Lower leg skin (tissue), 4 donors: ENCODE results near the gene CIP2A. TPM values are rescaled to one million over a fixed set of nuclear protein-coding genes. Genes with fewer than 3 reads are reported as not detected.

Source experiments
- DNase-seq, 2 donors: peaks; one replicate each; pipeline ENCODE4 v3.0.0-alpha.2; 2019; ENCODE audit warnings: low spot score in 2 of 2
- H3K4me3 ChIP-seq: fragments of 200-600 bp; sonication (generic); 2 replicates; pipeline ENCODE4 v1.5.1; 2017; ENCODE audit warnings: mild to moderate bottlenecking, low read depth; ENCODE audit not compliant: poor library complexity, severe bottlenecking
- POLR2A ChIP-seq, 2 donors: fragments of 450-650 bp; IDR thresholded peaks; one replicate each; pipeline ENCODE4 v1.6.1; 2016 to 2017; ENCODE audit warnings: antibody characterized with exemption in 2 of 2, mild to moderate bottlenecking in 1 of 2, moderate library complexity in 1 of 2
- WGBS, 2 donors: methylation state at CpG; one replicate each; pipeline ENCODE4 v1.1.5; 2018; 5-methylcytosine and 5-hydroxymethylcytosine counted together
- intact Hi-C: fragments of 100-400 bp; cut with DNase I; formaldehyde crosslinking; loops from one replicate; pipeline ENCODE4 v1.15.0; 2023; ENCODE audit warnings: low total_unique reads
- total RNA-seq, 4 donors: library from RNA; depleted of rRNA; stranded (reverse); fragments of >200 nt; gene quantifications; one replicate each; pipeline ENCODE4 v1.1.0, GENCODE V29; 2016
- TF ChIP-seq, protein P1 (sequence below), 3 donors: fragments of 450-650 bp; IDR thresholded peaks; one replicate each; pipeline ENCODE4 v1.5.1; 2016; ENCODE audit warnings: antibody characterized with exemption in 3 of 3, mild to moderate bottlenecking in 3 of 3, moderate library complexity in 2 of 3

Gene CIP2A
- total RNA-seq, 4 donors from 2014 or later: 0.84 to 2.2 (median 1.3) TPM

DNA sequence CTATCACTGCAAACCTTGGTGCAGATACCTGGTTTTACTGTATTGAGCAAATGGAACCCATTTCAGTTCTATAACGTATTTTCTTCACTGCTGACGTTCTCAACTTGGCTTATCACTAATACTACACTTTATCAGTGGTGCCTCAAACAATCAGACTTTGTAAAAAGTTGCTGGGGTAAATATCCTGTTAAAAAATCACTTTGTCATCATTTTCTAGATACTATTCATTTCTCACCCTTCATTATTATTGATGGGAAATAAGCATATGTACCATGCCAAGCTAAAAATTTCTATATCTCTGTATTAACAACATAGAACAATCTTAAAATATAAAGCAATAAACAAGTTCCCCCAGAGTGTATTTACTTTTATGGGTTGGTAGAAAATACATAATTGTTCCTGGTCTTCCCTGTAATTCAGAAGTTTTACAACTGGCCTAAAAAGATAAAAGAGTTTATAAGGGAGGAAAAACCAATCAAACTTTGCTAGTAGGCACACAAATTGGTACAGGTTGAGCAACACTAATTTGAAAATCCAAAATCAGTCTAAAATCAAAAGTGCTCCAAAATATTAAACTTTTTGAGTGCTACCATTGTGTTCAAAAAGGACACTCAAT lies 33.2 kb downstream of the CIP2A start:
- no peak overlapping the region for H3K4me3 ChIP-seq
- 93 to 94% methylated on average over 2 of the region's 2 CpGs for WGBS, 2 donors
- no peak for DNase-seq
- no peak for TF ChIP-seq POLR2A (IDR thresholded peaks at IDR 0.05)
- TF ChIP-seq, protein P1, sequence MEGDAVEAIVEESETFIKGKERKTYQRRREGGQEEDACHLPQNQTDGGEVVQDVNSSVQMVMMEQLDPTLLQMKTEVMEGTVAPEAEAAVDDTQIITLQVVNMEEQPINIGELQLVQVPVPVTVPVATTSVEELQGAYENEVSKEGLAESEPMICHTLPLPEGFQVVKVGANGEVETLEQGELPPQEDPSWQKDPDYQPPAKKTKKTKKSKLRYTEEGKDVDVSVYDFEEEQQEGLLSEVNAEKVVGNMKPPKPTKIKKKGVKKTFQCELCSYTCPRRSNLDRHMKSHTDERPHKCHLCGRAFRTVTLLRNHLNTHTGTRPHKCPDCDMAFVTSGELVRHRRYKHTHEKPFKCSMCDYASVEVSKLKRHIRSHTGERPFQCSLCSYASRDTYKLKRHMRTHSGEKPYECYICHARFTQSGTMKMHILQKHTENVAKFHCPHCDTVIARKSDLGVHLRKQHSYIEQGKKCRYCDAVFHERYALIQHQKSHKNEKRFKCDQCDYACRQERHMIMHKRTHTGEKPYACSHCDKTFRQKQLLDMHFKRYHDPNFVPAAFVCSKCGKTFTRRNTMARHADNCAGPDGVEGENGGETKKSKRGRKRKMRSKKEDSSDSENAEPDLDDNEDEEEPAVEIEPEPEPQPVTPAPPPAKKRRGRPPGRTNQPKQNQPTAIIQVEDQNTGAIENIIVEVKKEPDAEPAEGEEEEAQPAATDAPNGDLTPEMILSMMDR (IDR thresholded peaks at IDR 0.05): no peak
- intact Hi-C loops: no loop called here

GRCh38 chr3:108554913-108555571 lies 34.2 kb downstream of the CIP2A start:
- TF ChIP-seq, protein P1 (IDR thresholded peaks at IDR 0.05): no peak
- no peak for TF ChIP-seq POLR2A (IDR thresholded peaks at IDR 0.05)

GRCh38 chr3:108554229-108554628 lies 35.0 kb downstream of the CIP2A start:
- intact Hi-C loops: loop anchor here (5.0 kb wide), 1 partner anchor 62 kb away; no protein-coding TSS in a partner anchor
- DNase-seq: no peak
- no peak overlapping the region for H3K4me3 ChIP-seq
- TF ChIP-seq, protein P1 (IDR thresholded peaks at IDR 0.05): no peak
- no peak for TF ChIP-seq POLR2A (IDR thresholded peaks at IDR 0.05)

More at GRCh38 chr3:108554913-108555571, 34.2 kb downstream of the CIP2A start:
- H3K4me3 ChIP-seq: no peak overlapping the region
- intact Hi-C loops: loop anchor here (5.0 kb wide), 1 partner anchor 63 kb away; no protein-coding TSS in a partner anchor
- DNase-seq: no peak
- 85 to 89% methylated on average over 3 of the region's 3 CpGs for WGBS, 2 donors

DNA sequence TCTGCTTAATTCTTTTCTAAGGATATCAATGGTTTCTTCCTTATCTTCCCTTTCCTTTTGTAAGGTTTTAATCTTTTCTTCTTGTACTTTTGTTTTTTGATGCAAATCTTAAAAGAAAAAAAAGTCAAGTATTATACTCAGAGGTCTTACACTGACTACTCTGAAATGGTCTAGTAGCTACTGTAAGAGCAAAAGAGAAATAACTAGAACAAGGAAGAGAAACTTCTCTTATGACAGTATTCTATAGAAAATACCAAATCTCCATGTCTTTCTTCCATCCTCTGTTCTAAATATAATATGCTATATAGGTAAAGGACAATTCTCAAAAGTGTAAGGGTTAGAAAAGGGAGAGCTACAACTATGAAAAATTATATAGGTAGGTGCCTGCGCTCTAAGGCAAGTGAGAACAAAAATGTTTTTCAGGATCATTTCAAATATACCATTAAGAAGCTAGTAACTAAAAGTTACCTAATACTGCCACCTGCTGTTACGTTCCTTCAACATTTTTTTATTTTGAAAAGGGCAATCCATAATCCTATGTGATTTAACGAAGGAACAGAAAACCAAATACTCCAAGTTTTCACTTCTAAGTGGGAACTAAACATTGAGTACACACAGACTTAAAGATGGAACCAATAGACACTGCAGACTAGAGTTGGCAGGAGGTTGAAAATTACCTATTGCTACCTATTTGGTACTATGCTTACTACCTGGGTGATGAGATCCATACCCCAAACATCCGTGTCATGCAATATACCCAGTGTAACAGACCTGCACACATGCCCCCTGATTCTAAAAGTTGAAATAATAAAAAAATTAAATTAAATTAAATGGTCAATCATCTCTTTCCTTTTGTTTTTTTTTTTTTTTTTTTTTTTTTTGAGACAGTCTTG lies 36.7 kb downstream of the CIP2A start:
- 44% methylated on average over 4 of the region's 4 CpGs for WGBS, 2 donors

GRCh38 chr3:108548886-108549285 lies 40.4 kb downstream of the CIP2A start:
- no peak overlapping the region for H3K4me3 ChIP-seq
- intact Hi-C loops: no loop called here
- no peak for DNase-seq
- WGBS, 2 donors: 94 to 95% methylated on average over 2 of the region's 2 CpGs
- TF ChIP-seq POLR2A (IDR thresholded peaks at IDR 0.05): no peak
- TF ChIP-seq, protein P1 (IDR thresholded peaks at IDR 0.05): no peak

More for the DNA sequence above, 36.7 kb downstream of the CIP2A start:
- TF ChIP-seq, protein P1 (IDR thresholded peaks at IDR 0.05): no peak
- no peak for TF ChIP-seq POLR2A (IDR thresholded peaks at IDR 0.05)
- intact Hi-C loops: loop anchor here (5.0 kb wide), 1 partner anchor 60 kb away; no protein-coding TSS in a partner anchor
- no peak for DNase-seq
- H3K4me3 ChIP-seq: no peak overlapping the region
